ENCODE measurements around the gene CRYZ.
"Not testable (repeated sequence)": the region's sequence is repeated elsewhere in the genome, so short reads cannot be mapped to it uniquely, and the experiment has no call there.

GRCh38 chr1:74670866-74671265 is 62.0 kb downstream of the CRYZ start:
- not testable (repeated sequence) for TF ChIP-seq CTCF (IDR thresholded peaks at IDR 0.05; ENCODE audit: control extremely low read depth in 1 of 3, insufficient read depth in 1 of 3, low read depth in 1 of 3, low read length in 3 of 3); CHD2 (IDR thresholded peaks at IDR 0.05; ENCODE audit: low read length)
